Prostate gland (tissue), 2 donors: ENCODE data around the gene HIVEP3. TPM values are rescaled to one million over a fixed set of nuclear protein-coding genes. Genes with fewer than 3 reads are reported as not detected.
"Not testable (repeated sequence)": the region's sequence is repeated elsewhere in the genome, so short reads cannot be mapped to it uniquely, and the experiment has no call there.

Source experiments
- DNase-seq: peaks from one replicate; pipeline ENCODE4 v3.0.0-alpha.2; 2019; ENCODE audit warnings: low spot score
- H3K27ac ChIP-seq, 2 donors: fragments of 200-600 bp; sonication (generic); 2 replicates each; pipeline ENCODE4 v1.5.1; 2017 to 2019
- H3K27me3 ChIP-seq: fragments of 200-600 bp; sonication (generic); replicated peaks from 2 replicates; pipeline ENCODE4 v1.5.1; 2019; ENCODE audit not compliant: insufficient read depth
- H3K36me3 ChIP-seq, 2 donors: fragments of 200-600 bp; sonication (generic); 1 replicate in 1 of 2; 2 replicates in 1 of 2; pipeline versions ENCODE4 v1.5.1 to v1.8.1; 2017 to 2019
- H3K4me1 ChIP-seq: fragments of 200-600 bp; sonication (generic); replicated peaks from 2 replicates; pipeline ENCODE4 v1.5.1; 2019
- H3K4me3 ChIP-seq, 2 donors: fragments of 200-600 bp; sonication (generic); 2 replicates each; pipeline ENCODE4 v1.5.1; 2017 to 2019
- H3K9me3 ChIP-seq: fragments of 200-600 bp; sonication (generic); 2 replicates; pipeline ENCODE4 v1.5.1; 2017
- POLR2A ChIP-seq: fragments of 450-650 bp; IDR thresholded peaks from one replicate; pipeline ENCODE4 v1.6.1; 2016; ENCODE audit warnings: antibody characterized with exemption, mild to moderate bottlenecking
- POLR2AphosphoS5 ChIP-seq: sonication (generic); formaldehyde crosslinking; IDR thresholded peaks from one replicate; pipeline ENCODE4 v1.6.1; 2017; ENCODE audit warnings: antibody characterized with exemption
- WGBS: methylation state at CpG from one replicate; pipeline ENCODE4 v1.1.5; 2018; 5-methylcytosine and 5-hydroxymethylcytosine counted together
- intact Hi-C: fragments of 100-400 bp; cut with DNase I; formaldehyde crosslinking; loops from one replicate; pipeline ENCODE4 v1.14.2; 2022
- total RNA-seq, 2 donors: library from RNA; depleted of rRNA; stranded (reverse); fragments of >200 nt; gene quantifications; one replicate each; pipeline ENCODE4 v1.1.0, GENCODE V29; 2016
- TF ChIP-seq, protein P1 (sequence below), 4 experiments: fragments of 200-600 bp in 2 of 4; fragments of 450-650 bp in 2 of 4; sonication (generic) in 2 of 4; IDR thresholded peaks; 1 replicate in 3 of 4; 2 replicates in 1 of 4; pipeline ENCODE4 v1.5.1; 2016 to 2019; ENCODE audit warnings: antibody characterized with exemption in 4 of 4, mild to moderate bottlenecking in 2 of 4, moderate library complexity in 2 of 4

HIVEP3 gene
- total RNA-seq, 2 donors from 2014 or later, result 9.3 to 11.2 TPM

DNA sequence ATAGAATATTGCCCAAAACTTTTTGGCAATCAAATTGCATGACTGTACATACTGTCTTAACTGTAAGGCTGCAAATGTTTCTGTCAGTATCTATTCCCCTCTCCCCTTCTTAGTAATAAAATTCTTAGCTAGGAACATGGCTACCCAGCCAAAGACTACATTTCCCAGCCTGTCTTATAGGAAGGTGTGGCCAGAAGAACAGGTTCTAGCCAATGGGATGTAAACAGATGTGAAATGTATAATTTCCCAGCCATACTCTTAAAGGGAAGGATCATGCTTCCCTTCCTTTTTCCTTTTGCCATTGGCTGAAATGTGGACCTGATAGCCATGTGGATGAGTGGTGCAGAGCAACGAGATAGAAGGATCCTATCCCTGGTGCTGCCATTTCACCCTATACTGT lies 7.0 kb upstream of the HIVEP3 start:
- no peak overlapping the region for H3K4me3 ChIP-seq
- no peak for DNase-seq
- H3K4me1 ChIP-seq, result no peaks in the 10 kb centered on the region
- intact Hi-C loops, result no loop called here
- H3K36me3 ChIP-seq, result no peaks in the 10 kb centered on the region
- no peak overlapping the region for H3K27ac ChIP-seq
- H3K27me3 ChIP-seq, result no peaks in the 10 kb centered on the region
- WGBS, result 83% methylated on average over 1 of the region's 1 CpG
- TF ChIP-seq, protein P1, sequence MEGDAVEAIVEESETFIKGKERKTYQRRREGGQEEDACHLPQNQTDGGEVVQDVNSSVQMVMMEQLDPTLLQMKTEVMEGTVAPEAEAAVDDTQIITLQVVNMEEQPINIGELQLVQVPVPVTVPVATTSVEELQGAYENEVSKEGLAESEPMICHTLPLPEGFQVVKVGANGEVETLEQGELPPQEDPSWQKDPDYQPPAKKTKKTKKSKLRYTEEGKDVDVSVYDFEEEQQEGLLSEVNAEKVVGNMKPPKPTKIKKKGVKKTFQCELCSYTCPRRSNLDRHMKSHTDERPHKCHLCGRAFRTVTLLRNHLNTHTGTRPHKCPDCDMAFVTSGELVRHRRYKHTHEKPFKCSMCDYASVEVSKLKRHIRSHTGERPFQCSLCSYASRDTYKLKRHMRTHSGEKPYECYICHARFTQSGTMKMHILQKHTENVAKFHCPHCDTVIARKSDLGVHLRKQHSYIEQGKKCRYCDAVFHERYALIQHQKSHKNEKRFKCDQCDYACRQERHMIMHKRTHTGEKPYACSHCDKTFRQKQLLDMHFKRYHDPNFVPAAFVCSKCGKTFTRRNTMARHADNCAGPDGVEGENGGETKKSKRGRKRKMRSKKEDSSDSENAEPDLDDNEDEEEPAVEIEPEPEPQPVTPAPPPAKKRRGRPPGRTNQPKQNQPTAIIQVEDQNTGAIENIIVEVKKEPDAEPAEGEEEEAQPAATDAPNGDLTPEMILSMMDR (IDR thresholded peaks at IDR 0.05), result no peak
- peak; percentile 23 for TF ChIP-seq POLR2AphosphoS5
- H3K9me3 ChIP-seq, result no peaks in the 10 kb centered on the region

DNA sequence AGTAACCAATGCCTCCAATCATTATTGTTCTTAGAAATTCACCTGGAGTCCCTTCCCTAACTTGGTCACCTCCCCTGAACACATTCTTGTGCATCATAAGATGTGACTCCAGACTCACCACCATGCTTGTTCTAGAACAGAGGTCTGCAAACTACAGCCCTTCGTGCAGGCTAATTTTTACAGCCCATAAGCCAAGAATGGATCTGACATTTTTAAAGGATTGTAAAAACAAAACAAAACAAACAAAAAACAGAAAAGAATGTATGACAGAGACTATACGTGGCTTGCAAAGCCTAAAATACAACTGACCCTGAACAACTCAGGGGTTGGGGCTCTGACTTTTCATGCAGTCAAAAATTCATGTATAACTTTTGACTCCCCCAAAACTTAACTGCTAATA lies 6.2 kb upstream of the HIVEP3 start:
- DNase-seq, result no peak
- no peaks in the 10 kb centered on the region for H3K36me3 ChIP-seq
- no peaks in the 10 kb centered on the region for H3K27me3 ChIP-seq
- H3K4me1 ChIP-seq, result no peaks in the 10 kb centered on the region
- H3K9me3 ChIP-seq, result no peaks in the 10 kb centered on the region
- intact Hi-C loops, result no loop called here
- no peak overlapping the region for H3K27ac ChIP-seq
- 10% methylated on average over 2 of the region's 2 CpGs for WGBS
- TF ChIP-seq POLR2A (no peak), POLR2AphosphoS5 (no peak)
- TF ChIP-seq, protein P1 (IDR thresholded peaks at IDR 0.05), result no peak
- no peak overlapping the region for H3K4me3 ChIP-seq

DNA sequence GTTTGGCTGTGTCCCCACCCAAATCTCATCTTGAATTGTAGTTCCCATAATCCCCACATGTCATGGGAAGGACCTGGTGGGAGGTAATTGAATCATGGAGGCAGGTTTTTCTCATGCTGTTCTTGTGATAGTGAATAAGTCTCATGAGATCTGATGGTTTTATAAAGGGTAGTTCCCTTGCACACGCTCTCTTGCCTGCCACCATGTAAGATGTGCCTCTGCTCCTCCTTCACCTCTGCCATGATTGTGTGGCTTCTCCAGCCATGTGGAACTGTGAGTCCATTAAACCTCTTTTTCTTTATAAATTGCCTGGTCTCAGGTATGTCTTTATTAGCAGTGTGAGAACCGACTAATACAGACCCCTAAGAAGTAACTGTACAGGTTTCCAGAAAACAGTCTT lies 2.5 kb upstream of the HIVEP3 start:
- intact Hi-C loops, H3K36me3 ChIP-seq, H3K9me3 ChIP-seq, H3K4me1 ChIP-seq, H3K27ac ChIP-seq, H3K4me3 ChIP-seq, H3K27me3 ChIP-seq, DNase-seq: not testable (repeated sequence)
- WGBS, result 100% methylated on average over 2 of the region's 2 CpGs

DNA sequence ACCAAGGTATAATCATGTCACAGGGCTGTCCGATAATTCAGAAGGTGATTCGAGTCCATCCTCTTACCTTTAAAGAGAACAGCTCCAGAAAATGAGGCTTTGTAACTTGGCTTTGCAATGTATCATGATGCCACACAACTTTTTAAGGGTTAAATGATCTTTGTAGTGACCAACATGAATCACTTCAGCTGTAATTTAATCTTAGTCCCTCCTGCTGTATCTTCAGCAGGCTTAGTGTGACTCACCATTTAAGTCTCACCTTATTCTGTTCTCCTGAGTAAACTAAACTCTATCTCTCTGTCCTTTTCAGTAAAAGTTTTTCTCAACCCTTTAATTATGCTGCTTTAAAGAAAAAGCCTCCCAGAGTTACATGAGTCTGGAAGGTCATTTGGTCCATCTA lies 1.9 kb upstream of the HIVEP3 start:
- TF ChIP-seq POLR2A, result no peak
- TF ChIP-seq POLR2AphosphoS5, result no peak
- TF ChIP-seq, protein P1 (IDR thresholded peaks at IDR 0.05), result no peak
- DNase-seq, result no peak
- intact Hi-C loops, result no loop called here
- Histone ChIP-seq H3K36me3 (no peaks in the 10 kb centered on the region), H3K4me3 (no peak overlapping the region), H3K9me3 (no peaks in the 10 kb centered on the region), H3K4me1 (peaks cover 4% of the 10 kb centered on the region), H3K27ac (no peak overlapping the region), H3K27me3 (no peaks in the 10 kb centered on the region)
- WGBS, result 87% methylated on average over 2 of the region's 2 CpGs

DNA sequence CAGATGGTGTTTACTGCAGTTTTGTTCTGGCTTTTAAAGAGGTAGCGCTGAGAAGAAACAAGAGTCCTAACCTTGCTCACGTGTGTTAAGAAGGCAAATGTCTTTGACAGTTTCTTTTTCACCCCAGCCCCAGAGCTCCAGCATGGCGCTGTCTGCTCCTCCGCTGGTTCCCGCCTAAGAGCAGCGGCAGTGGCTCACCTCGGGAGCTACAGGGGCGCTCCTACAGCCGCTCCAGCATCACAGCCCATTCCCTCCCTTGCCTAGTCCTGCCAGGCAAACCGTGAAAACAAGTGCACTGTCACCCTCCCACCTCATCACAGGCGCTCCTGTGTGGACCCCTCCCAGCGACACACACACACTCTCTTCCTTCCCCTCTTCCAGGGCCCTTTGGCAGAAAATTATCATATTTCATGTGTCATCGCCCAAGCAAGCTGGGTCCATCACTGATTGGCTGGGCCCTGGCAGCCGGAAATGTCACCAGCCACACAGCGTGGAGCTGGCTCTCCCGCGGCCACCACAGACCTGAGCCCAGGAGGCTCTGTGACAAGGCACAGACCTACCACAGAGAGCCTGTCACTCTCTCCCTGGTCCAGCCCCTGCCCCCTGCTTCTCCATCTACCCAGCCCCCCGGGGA lies 1.2 kb upstream of the HIVEP3 start:
- DNase-seq, result no peak
- TF ChIP-seq POLR2A (no peak), POLR2AphosphoS5 (no peak)
- TF ChIP-seq, protein P1 (IDR thresholded peaks at IDR 0.05), result no peak
- WGBS, result 65% methylated on average over 18 of the region's 18 CpGs
- no peaks in the 10 kb centered on the region for H3K27me3 ChIP-seq
- H3K27ac ChIP-seq, result no peak overlapping the region
- H3K4me3 ChIP-seq, result no peak overlapping the region
- no peaks in the 10 kb centered on the region for H3K36me3 ChIP-seq
- peaks cover 4% of the 10 kb centered on the region for H3K4me1 ChIP-seq
- intact Hi-C loops, result no loop called here
- no peaks in the 10 kb centered on the region for H3K9me3 ChIP-seq
